ENCODE data around the gene DIS3L2. TPM values are rescaled to one million over a fixed set of nuclear protein-coding genes. Genes with fewer than 3 reads are reported as not detected.

Gene DIS3L2
- total RNA-seq, 2 donors from 2014 or later: 22.6 to 32.3 TPM

- TF ChIP-seq CTCF (IDR thresholded peaks at IDR 0.05): no peak
- Histone ChIP-seq H3K36me3 (no peaks in the 10 kb centered on the region), H3K9me3 (no peaks in the 10 kb centered on the region), H3K9ac (ENCODE audit: low read depth in 2 of 2, low read length in 2 of 2) (no peak overlapping the region), H3K4me3 (no peak overlapping the region), H3K27ac (no peak overlapping the region), H3K4me1 (no peaks in the 10 kb centered on the region), H3K27me3 (no peaks in the 10 kb centered on the region)
- DNase-seq: no peak
- intact Hi-C loops (cut with DNase I): no loop called here
Measured at GRCh38 chr2:231992888-231993287, 31.4 kb downstream of the DIS3L2 start.

DNA sequence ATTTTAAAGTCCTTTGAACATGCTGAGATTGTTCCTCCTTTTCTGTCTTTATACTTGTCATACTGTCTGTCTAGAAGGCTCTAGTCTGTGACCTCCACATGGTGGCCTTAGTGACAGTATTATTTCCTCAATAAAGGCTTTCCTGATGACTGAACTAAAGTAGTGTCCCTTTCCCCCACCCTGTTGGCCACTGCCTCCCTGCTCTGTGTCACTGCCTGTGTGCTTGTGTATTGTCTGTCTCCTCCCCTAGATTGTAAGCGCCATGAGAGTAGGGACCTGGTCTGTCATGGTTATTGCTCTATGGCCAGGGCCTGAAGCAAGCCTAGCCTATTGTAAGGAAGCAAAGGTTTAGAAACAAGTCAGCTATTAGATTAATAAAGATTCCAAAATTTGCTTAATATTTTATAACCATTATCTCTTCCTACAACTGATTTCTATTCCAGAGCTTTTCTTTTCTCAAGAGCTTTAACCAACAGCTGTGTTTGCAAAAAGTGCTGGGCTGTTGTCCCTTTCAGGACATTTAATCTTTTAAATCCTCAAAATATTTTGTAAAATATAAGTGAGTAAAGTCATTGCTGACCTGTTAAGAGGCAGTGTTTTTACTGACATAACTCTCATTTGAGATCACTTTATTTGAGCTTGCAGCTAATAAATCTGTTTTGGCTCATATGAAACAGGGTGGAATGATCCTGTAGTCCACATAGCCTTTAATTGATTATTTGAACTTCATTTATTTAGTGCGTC, 35.5 kb downstream of the DIS3L2 start:
- no peaks in the 10 kb centered on the region for H3K36me3 ChIP-seq
- no peak overlapping the region for H3K4me3 ChIP-seq
- H3K27ac ChIP-seq: no peak overlapping the region
- no peak overlapping the region for H3K9ac ChIP-seq (ENCODE audit: low read depth in 2 of 2, low read length in 2 of 2)
- H3K27me3 ChIP-seq: no peaks in the 10 kb centered on the region
- no peaks in the 10 kb centered on the region for H3K9me3 ChIP-seq
- no peak for TF ChIP-seq CTCF (IDR thresholded peaks at IDR 0.05)
- DNase-seq: no peak
- intact Hi-C loops (cut with DNase I): no loop called here
- no peaks in the 10 kb centered on the region for H3K4me1 ChIP-seq

- no peak overlapping the region for H3K4me3 ChIP-seq
- H3K9me3 ChIP-seq: no peaks in the 10 kb centered on the region
- intact Hi-C loops (cut with DNase I): no loop called here
- H3K27ac ChIP-seq: no peak overlapping the region
- TF ChIP-seq CTCF (IDR thresholded peaks at IDR 0.05): no peak
- no peaks in the 10 kb centered on the region for H3K27me3 ChIP-seq
- no peak overlapping the region for H3K9ac ChIP-seq (ENCODE audit: low read depth in 2 of 2, low read length in 2 of 2)
- H3K36me3 ChIP-seq: no peaks in the 10 kb centered on the region
- H3K4me1 ChIP-seq: no peaks in the 10 kb centered on the region
- no peak for DNase-seq
Measured at GRCh38 chr2:231998046-231998445, 36.5 kb downstream of the DIS3L2 start.

DNA sequence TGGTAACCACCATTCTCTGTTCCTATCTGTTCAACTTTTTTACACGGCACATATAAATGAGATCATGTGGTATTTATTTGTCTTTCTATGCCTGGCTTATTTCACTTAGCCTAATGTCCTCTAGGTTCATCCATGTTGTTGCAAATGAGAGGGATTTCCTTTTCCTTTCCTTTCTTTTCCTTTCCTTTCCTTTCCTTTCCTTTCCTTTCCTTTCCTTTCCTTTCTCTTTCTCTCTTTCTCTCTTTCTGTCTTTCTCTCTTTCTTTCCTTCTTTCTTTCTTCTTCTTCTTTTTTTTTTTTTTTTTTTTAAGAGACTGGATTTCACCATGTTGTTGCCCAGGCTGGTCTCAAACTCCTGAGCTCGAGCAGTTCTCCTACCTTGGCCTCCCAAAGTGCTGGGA, 38.9 kb downstream of the DIS3L2 start:
- Histone ChIP-seq H3K27ac (no peak overlapping the region), H3K9me3 (no peaks in the 10 kb centered on the region), H3K4me3 (no peak overlapping the region), H3K9ac (ENCODE audit: low read depth in 2 of 2, low read length in 2 of 2) (no peak overlapping the region), H3K36me3 (no peaks in the 10 kb centered on the region), H3K27me3 (no peaks in the 10 kb centered on the region), H3K4me1 (no peaks in the 10 kb centered on the region)
- no peak for TF ChIP-seq CTCF (IDR thresholded peaks at IDR 0.05)
- intact Hi-C loops (cut with DNase I): no loop called here
- no peak for DNase-seq

- H3K27me3 ChIP-seq: no peaks in the 10 kb centered on the region
- no peaks in the 10 kb centered on the region for H3K36me3 ChIP-seq
- H3K4me3 ChIP-seq: no peak overlapping the region
- H3K9ac ChIP-seq (ENCODE audit: low read depth in 2 of 2, low read length in 2 of 2): no peak overlapping the region
- intact Hi-C loops (cut with DNase I): no loop called here
- no peaks in the 10 kb centered on the region for H3K9me3 ChIP-seq
- TF ChIP-seq CTCF (IDR thresholded peaks at IDR 0.05): no peak
- DNase-seq: no peak
- no peak overlapping the region for H3K27ac ChIP-seq
- H3K4me1 ChIP-seq: no peaks in the 10 kb centered on the region
Measured at GRCh38 chr2:232001073-232001472, 39.6 kb downstream of the DIS3L2 start.
